GM12874 (cell line): ENCODE results near the gene ITGB5.

Source experiments
- TF ChIP-seq, protein P1 (sequence below): IDR thresholded peaks from 2 replicates; pipeline ENCODE4 v1.5.1; 2011; ENCODE audit warnings: low read depth, mild to moderate bottlenecking, control low read depth, low read length, moderate library complexity; ENCODE audit not compliant: insufficient read depth

ITGB5 gene

DNA sequence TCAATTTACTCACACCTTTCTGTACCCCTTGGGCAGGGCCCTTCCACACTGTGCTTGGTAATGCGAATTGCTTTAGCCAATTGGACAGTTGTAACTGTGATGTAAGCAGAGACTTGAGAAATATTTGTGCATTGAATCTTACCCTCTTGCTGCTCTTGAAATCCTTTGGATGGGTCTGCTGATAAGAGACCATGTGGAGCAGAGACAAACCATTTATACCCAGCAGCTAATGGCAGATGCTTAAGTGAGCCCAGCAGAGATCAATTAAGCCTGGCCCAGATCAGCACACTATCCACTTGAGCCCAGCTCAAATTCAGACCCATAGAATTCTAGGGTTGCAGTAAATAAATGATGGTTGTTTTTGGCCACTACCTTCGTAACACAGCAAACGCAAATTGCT, 28.1 kb upstream of the ITGB5 start:
- TF ChIP-seq, protein P1, sequence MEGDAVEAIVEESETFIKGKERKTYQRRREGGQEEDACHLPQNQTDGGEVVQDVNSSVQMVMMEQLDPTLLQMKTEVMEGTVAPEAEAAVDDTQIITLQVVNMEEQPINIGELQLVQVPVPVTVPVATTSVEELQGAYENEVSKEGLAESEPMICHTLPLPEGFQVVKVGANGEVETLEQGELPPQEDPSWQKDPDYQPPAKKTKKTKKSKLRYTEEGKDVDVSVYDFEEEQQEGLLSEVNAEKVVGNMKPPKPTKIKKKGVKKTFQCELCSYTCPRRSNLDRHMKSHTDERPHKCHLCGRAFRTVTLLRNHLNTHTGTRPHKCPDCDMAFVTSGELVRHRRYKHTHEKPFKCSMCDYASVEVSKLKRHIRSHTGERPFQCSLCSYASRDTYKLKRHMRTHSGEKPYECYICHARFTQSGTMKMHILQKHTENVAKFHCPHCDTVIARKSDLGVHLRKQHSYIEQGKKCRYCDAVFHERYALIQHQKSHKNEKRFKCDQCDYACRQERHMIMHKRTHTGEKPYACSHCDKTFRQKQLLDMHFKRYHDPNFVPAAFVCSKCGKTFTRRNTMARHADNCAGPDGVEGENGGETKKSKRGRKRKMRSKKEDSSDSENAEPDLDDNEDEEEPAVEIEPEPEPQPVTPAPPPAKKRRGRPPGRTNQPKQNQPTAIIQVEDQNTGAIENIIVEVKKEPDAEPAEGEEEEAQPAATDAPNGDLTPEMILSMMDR, result no peak

DNA sequence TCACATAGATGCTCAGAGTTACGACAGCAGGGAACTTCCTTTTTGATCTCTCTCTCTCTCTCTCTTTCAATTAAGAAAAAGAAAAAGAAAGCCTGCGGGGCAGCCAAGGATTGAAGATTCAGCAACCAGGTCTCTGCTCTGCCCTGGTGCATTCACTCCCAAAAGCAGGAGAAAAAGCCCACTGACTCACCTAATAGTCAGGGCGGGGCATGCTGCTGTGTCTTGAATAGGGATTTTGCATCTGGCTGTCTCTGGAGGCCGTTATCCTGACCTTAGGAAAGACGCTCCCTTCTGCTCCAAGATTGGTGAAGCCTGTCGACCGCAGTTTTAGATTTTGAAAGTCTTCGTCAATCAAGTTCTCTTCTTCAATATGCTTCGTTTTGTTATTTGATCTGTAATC, 20.8 kb upstream of the ITGB5 start:
- TF ChIP-seq, protein P1, result no peak

DNA sequence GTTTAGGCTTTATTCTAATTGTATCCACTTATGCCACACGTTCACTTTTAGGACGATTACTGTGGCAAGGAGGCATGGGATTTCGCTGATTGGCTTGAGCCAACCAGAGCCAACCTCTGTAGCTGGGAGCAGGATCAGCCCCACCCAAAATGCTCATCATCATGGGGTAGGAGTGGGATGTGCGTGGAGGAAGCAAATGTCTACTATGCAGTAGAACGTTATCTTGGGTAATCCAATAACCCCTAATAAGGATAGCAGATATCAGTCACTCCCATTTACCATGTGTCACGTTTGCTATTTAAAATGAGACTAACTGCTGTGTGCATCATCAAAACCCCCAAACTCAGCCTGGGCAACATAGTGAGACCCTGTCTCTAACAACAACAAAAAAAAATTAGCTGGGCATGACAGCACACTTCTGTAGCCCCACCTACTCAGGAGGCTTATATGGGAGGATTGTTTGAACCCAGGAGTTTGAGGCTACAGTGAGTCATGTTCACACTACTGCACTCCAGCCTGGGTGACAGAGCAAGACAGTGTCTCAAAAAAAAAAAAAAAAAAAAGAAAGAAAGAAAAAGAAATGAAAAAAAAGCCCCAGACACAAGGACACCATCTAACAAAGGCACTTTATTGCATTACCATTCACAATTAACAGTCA, 17.8 kb upstream of the ITGB5 start:
- TF ChIP-seq, protein P1, result no peak

DNA sequence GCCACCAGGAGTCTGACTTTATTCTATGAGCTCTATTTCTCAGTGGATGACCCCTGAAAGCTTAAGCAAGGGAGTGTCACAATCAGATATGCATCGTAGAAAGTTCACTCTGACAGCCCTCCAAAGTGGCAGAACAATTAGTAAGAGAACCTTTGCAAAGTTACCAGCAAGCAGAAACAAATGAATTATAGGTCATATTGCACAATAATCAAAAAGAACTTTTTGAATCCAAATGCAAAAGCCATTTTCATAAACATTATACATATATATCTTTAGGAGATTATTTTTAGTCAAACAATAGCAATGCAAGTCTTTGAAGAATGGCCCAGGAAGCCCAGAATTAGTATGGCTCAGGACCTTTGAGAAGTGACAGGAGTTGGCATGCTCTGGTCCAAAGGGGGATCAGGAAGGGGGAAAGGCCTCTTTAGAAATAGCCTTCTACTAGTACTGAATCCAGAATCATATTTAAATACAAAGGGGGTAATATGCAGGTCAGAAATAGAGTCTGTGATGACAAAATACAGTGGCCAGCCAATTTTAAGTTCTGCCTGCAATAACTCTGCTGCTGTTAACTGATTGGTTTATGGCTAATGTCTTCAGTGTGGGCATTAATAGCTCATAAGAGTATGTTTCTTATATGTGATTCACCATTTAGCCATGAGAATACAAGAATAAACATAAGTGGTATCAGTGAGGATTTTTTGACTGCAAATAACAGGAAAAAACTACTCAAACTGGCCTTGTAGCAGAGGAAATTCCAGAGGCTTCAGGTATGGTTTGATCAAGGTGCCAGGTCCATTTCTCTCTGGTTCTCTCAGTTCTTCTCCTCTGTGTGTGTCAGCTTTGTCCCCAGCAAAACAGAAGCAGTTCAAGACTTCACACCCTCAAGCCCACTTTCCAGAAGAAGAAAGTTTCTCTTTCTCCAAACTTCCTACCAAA, 17.0 kb upstream of the ITGB5 start:
- TF ChIP-seq, protein P1, result no peak

DNA sequence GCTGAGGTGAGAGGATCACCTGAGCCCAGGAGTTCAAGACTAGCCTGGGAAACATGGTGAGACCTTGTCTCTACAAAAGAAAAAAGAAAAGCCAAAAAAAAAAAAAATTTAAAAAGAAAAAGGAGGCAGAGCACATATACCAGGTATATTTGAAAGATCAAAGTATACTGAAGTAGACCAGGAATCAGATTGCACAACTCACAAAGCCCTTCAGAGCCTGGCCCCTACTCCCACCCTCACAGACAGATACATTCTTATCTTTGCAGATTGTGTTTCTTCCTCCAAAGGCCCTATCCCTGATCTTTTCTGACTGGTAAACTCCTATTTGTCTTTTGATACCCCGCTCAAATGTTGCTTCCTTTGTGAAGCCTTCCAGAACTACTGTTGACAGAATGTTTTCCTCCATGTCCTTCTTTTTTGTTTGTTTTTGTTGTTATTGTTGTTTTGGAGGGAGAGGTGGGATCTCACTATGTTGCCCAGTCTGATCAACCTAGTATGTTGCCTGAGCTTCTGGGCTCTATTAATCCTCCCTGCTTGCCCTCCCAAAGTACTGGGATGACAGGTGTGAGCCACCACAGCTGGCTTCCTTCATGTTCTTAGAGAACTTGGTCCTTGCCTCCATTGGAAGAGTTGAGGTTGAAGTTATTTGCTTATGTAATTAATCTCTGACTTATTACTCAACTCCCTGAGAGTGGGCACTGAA, 9.8 kb upstream of the ITGB5 start:
- TF ChIP-seq, protein P1, result no peak

DNA sequence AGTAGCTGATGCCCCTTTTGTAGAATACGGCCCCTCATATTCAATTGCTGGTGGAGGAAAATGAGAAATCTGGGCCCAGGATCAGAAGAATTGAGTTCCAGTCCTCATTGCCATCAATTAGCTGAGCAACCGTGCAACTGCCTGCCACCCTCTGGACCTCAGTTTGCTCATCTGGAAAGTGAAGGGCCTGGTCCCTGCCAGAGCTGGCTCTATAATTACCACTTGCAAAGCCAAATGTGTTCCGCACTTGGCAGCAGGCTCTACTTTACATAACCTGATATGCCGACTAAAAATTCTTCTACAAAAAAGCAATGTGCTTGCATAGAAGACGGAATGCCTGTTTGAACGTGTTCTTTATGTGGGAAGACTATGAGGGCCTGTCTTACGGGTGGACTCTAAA, 8.6 kb upstream of the ITGB5 start:
- TF ChIP-seq, protein P1, result no peak

DNA sequence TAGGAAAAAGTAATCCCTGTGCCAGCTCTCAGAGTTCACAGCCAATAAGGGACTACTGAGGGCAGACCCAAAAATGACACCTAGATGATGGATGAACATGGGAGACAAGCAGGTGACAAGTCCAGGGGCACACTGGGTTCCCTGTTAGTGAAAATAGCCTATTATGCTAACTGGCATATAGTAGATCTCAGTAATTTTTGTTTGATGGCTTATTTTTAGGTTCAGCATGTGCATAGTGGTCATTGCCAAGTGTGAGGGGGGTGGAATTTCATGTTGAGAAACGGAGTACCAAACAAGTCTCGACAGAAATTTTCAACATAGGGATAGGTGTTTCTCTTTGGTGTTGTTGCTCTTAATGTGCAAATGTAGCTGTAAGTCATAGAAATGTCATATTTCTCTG, 6.4 kb upstream of the ITGB5 start:
- TF ChIP-seq, protein P1, result no peak
